H1 (cell line): ENCODE measurements around the gene CACNA1C. TPM values are rescaled to one million over a fixed set of nuclear protein-coding genes. Genes with fewer than 3 reads are reported as not detected.

Experiments
- CTCF ChIA-PET: fragments of 300-600 bp; sonication (Branson Sonifier 250); formaldehyde crosslinking; loops from one replicate; lab custom pipeline; 2021; ENCODE audit not compliant: partially characterized antibody; lab: Charles Lee
- POLR2A ChIA-PET: fragments of 300-600 bp; sonication (Branson Sonifier 250); formaldehyde crosslinking; loops from one replicate; lab custom pipeline; 2021; ENCODE audit warnings: inconsistent platforms; ENCODE audit not compliant: partially characterized antibody; lab: Charles Lee
- DNase-seq, 2 experiments: peaks; one replicate each; pipeline versions ENCODE4 v3.0.0 to v3.0.0-alpha.2; 2010 to 2022; ENCODE audit warnings: low spot score in 2 of 2, low read depth in 1 of 2, mixed read lengths in 1 of 2
- FAIRE-seq: peaks from 2 replicates; lab custom pipeline; 2011; peaks lifted over from hg19 to GRCh38; lab: Jason Lieb, UNC
- H2AFZ ChIP-seq: 2 replicates; pipeline ENCODE4 v1.8.1; 2012; ENCODE audit warnings: low read length, inconsistent platforms
- H2AK5ac ChIP-seq: 2 replicates; pipeline ENCODE4 v1.6.1; 2013; ENCODE audit warnings: low read depth, low read length
- H2BK120ac ChIP-seq: replicated peaks from 2 replicates; pipeline ENCODE3; 2013; ENCODE audit warnings: low read depth, low read length, inconsistent platforms
- H2BK12ac ChIP-seq: 2 replicates; pipeline ENCODE4 v1.6.1; 2013; ENCODE audit warnings: low read depth, low read length
- H2BK15ac ChIP-seq: 2 replicates; pipeline ENCODE4 v1.6.1; 2013; ENCODE audit warnings: low read length
- H2BK20ac ChIP-seq: 2 replicates; pipeline ENCODE4 v1.6.1; 2013; ENCODE audit warnings: low read length
- H2BK5ac ChIP-seq: 2 replicates; pipeline ENCODE4 v1.6.1; 2013; ENCODE audit warnings: low read depth, low read length
- H3K14ac ChIP-seq: 2 replicates; pipeline ENCODE4 v1.6.1; 2013; ENCODE audit warnings: inconsistent platforms; ENCODE audit not compliant: insufficient read length
- H3K18ac ChIP-seq: 2 replicates; pipeline ENCODE4 v1.6.1; 2013; ENCODE audit warnings: low read length; ENCODE audit errors: extremely low read depth
- H3K23ac ChIP-seq: 2 replicates; pipeline ENCODE4 v1.6.1; 2013; ENCODE audit warnings: inconsistent platforms; ENCODE audit not compliant: insufficient read length
- H3K23me2 ChIP-seq: 2 replicates; pipeline ENCODE4 v1.6.1; 2013; ENCODE audit warnings: low read depth, low read length
- H3K27ac ChIP-seq: 2 replicates; pipeline ENCODE4 v1.6.1; 2011; ENCODE audit warnings: low read depth, low read length, inconsistent platforms
- H3K27me3 ChIP-seq, 4 experiments: replicated peaks in 1 of 4; 1 replicate in 1 of 4; 2 replicates in 3 of 4; pipeline versions ENCODE4 v1.6.1 to v1.8.1; 2011 to 2013; ENCODE audit warnings: low read length in 3 of 4, mild to moderate bottlenecking in 3 of 4, inconsistent platforms in 2 of 4, mixed read lengths in 2 of 4, moderate library complexity in 1 of 4; ENCODE audit not compliant: control insufficient read depth in 3 of 4, insufficient read depth in 3 of 4; ENCODE audit errors: extremely low read depth in 1 of 4
- H3K36me3 ChIP-seq, 4 experiments: 2 replicates each; pipeline versions ENCODE4 v1.6.1 to v1.8.1; 2011 to 2013; ENCODE audit warnings: mild to moderate bottlenecking in 4 of 4, low read length in 3 of 4, moderate library complexity in 2 of 4, control low read depth in 1 of 4, inconsistent platforms in 1 of 4; ENCODE audit not compliant: insufficient read depth in 4 of 4, control insufficient read depth in 2 of 4
- H3K4ac ChIP-seq: replicated peaks from 2 replicates; pipeline ENCODE3; 2013; ENCODE audit warnings: low read length, low read depth, mixed read lengths, inconsistent platforms; ENCODE audit not compliant: insufficient read length
- H3K4me1 ChIP-seq, 4 experiments: replicated peaks in 1 of 4; 1 replicate in 1 of 4; 2 replicates in 3 of 4; pipeline versions ENCODE4 v1.6.1 to v1.8.1; 2011 to 2013; ENCODE audit warnings: low read length in 3 of 4, inconsistent platforms in 2 of 4, mixed read lengths in 1 of 4; ENCODE audit not compliant: insufficient read depth in 4 of 4, control insufficient read depth in 3 of 4
- H3K4me2 ChIP-seq, 2 experiments: 2 replicates each; pipeline versions ENCODE4 v1.6.1 to v1.8.1; 2011 to 2013; ENCODE audit warnings: low read depth in 2 of 2, low read length in 2 of 2, control low read depth in 1 of 2, inconsistent platforms in 1 of 2, mild to moderate bottlenecking in 1 of 2; ENCODE audit not compliant: insufficient read depth in 1 of 2
- H3K4me3 ChIP-seq, 4 experiments: fragments of 200-600, 300-600 bp in 1 of 4; sonication (generic), shearing (Covaris generic), sonication (Bioruptor Twin) in 1 of 4; 2 replicates each; pipeline versions ENCODE4 v1.5.1 to v1.8.1; 2011 to 2016; ENCODE audit warnings: low read length in 4 of 4, low read depth in 3 of 4, control low read depth in 2 of 4, inconsistent platforms in 2 of 4, mild to moderate bottlenecking in 2 of 4, mixed read lengths in 1 of 4, moderate library complexity in 1 of 4; ENCODE audit not compliant: insufficient read depth in 2 of 4; ENCODE audit errors: extremely low read depth in 1 of 4
- H3K56ac ChIP-seq: replicated peaks from 2 replicates; pipeline ENCODE3; 2013; ENCODE audit warnings: low read depth, mild to moderate bottlenecking, mixed read lengths, low read length, inconsistent platforms; ENCODE audit not compliant: insufficient read length
- H3K79me1 ChIP-seq: 2 replicates; pipeline ENCODE4 v1.6.1; 2013; ENCODE audit warnings: low read depth, low read length, control low read depth
- H3K79me2 ChIP-seq, 2 experiments: 2 replicates each; pipeline versions ENCODE4 v1.6.1 to v1.8.1; 2012 to 2013; ENCODE audit warnings: low read length in 2 of 2, mild to moderate bottlenecking in 2 of 2, inconsistent platforms in 1 of 2; ENCODE audit not compliant: insufficient read depth in 2 of 2, control insufficient read depth in 1 of 2
- H3K9ac ChIP-seq, 4 experiments: replicated peaks in 1 of 4; 1 replicate in 1 of 4; 2 replicates in 3 of 4; pipeline versions ENCODE4 v1.6.1 to v1.8.1; 2011 to 2013; ENCODE audit warnings: low read depth in 3 of 4, low read length in 3 of 4, control low read depth in 2 of 4, mild to moderate bottlenecking in 2 of 4, moderate library complexity in 2 of 4, inconsistent platforms in 1 of 4; ENCODE audit errors: extremely low read depth in 1 of 4
- H3K9me3 ChIP-seq, 2 experiments: 2 replicates each; pipeline versions ENCODE4 v1.6.1 to v1.8.1; 2012 to 2013; ENCODE audit warnings: mild to moderate bottlenecking in 2 of 2, moderate library complexity in 2 of 2, control low read depth in 1 of 2, inconsistent platforms in 1 of 2, low read depth in 1 of 2, low read length in 1 of 2, mixed read lengths in 1 of 2; ENCODE audit not compliant: insufficient read depth in 2 of 2
- H4K20me1 ChIP-seq, 2 experiments: replicated peaks in 1 of 2; 2 replicates each; pipeline versions ENCODE3 to v1.8.1; 2011 to 2013; ENCODE audit warnings: inconsistent platforms in 2 of 2, low read length in 2 of 2, mild to moderate bottlenecking in 1 of 2; ENCODE audit not compliant: insufficient read depth in 2 of 2, control insufficient read depth in 1 of 2
- H4K5ac ChIP-seq: 2 replicates; pipeline ENCODE4 v1.6.1; 2013; ENCODE audit warnings: low read length, low read depth, mixed read lengths, inconsistent platforms; ENCODE audit not compliant: insufficient read length
- H4K8ac ChIP-seq: 2 replicates; pipeline ENCODE4 v1.8.0; 2013; ENCODE audit warnings: mild to moderate bottlenecking, moderate library complexity, low read length, inconsistent platforms; ENCODE audit not compliant: insufficient read depth; ENCODE audit errors: extremely low read depth
- H4K91ac ChIP-seq: replicated peaks from 2 replicates; pipeline ENCODE3; 2013; ENCODE audit warnings: low read length, mixed read lengths, inconsistent platforms; ENCODE audit not compliant: insufficient read length
- CHD1 ChIP-seq: IDR thresholded peaks from 2 replicates; pipeline ENCODE4 v1.6.1; 2012; ENCODE audit warnings: low read depth, low read length, improper control_type of control experiment
- CHD2 ChIP-seq: IDR thresholded peaks from 2 replicates; pipeline ENCODE4 v1.6.1; 2012; ENCODE audit warnings: low read length, improper control_type of control experiment
- RAD21 ChIP-seq, 2 experiments: IDR thresholded peaks in 1 of 2; conservative IDR thresholded peaks in 1 of 2; 2 replicates each; pipeline ENCODE4 v1.6.1; 2011; ENCODE audit warnings: low read depth in 2 of 2, low read length in 2 of 2, improper control_type of control experiment in 1 of 2, inconsistent platforms in 1 of 2, mild to moderate bottlenecking in 1 of 2, moderate library complexity in 1 of 2
- SIN3A ChIP-seq, 2 experiments: IDR thresholded peaks in 1 of 2; conservative IDR thresholded peaks in 1 of 2; 2 replicates each; pipeline ENCODE4 v1.6.1; 2011 to 2012; ENCODE audit warnings: low read length in 2 of 2, improper control_type of control experiment in 1 of 2, low read depth in 1 of 2, mild to moderate bottlenecking in 1 of 2
- SIX5 ChIP-seq: IDR thresholded peaks from 2 replicates; pipeline ENCODE4 v1.6.1; 2011; ENCODE audit warnings: mild to moderate bottlenecking, low read depth, low read length
- WGBS, 2 experiments: shearing (Covaris generic) in 1 of 2; methylation state at CpG; one replicate each; pipeline versions ENCODE4 v1.1.6 to v1.1.7; 2013 to 2015; ENCODE audit warnings: low lambda C conversion rate in 2 of 2, mixed read lengths in 2 of 2, inconsistent platforms in 1 of 2, low coverage in 1 of 2, missing lambda C conversion rate in 1 of 2; ENCODE audit not compliant: insufficient replicate concordance in 2 of 2, insufficient coverage in 1 of 2, insufficient read length in 1 of 2; ENCODE audit errors: extremely low coverage in 1 of 2, missing lambda C conversion rate in 1 of 2; 5-methylcytosine and 5-hydroxymethylcytosine counted together
- polyA plus RNA-seq, 7 experiments: library from polyadenylated mRNA; depleted of rRNA in 3 of 7; stranded (reverse) in 5 of 7; unstranded in 2 of 7; fragments of >200 nt in 5 of 7; fragments of 200-250 nt in 2 of 7; gene quantifications; 1 replicate in 5 of 7; 2 replicates in 1 of 7; 4 replicates in 1 of 7; pipeline versions ENCODE4 v1.2.1 to v1.2.3, GENCODE V29; 2011 to 2013; ENCODE audit warnings: missing spikeins in 2 of 7, mixed read lengths in 2 of 7
- total RNA-seq: library from RNA; stranded (reverse); fragmentation: NEBNext Ultra II Directional; extraction: Animal tissue kit (Norgen Biotek cat#: 25700); gene quantifications from 2 replicates; pipeline ENCODE4 v1.2.1, GENCODE V29; 2021

Gene CACNA1C
- total and polyA plus RNA-seq, 2 of the 8 experiments (the other 6 are each of a cell fraction or from before 2014, with no cell fraction given), result 1.3 TPM

GRCh38 chr12:2323532-2324255, 270.9 kb downstream of the CACNA1C start:
- no peaks in the 10 kb centered on the region for H3K23me2 ChIP-seq
- no peak overlapping the region for H2BK20ac ChIP-seq
- no peaks in the 10 kb centered on the region for H4K20me1 ChIP-seq
- H3K18ac ChIP-seq, result no peak overlapping the region
- no peaks in the 10 kb centered on the region for H3K9me3 ChIP-seq
- H3K23ac ChIP-seq, result no peak overlapping the region
- 90% methylated on average over 7 of the region's 9 CpGs; no CpG with 5 or more reads in 1 of the 2 experiments for WGBS, 2 experiments
- ChIA-PET CTCF (interaction anchor here (0.6 to 1.8 kb wide), 7 partner anchors 10 to 317 kb away, joined by 3 to 4 read pairs (median 3); no protein-coding TSS in a partner anchor), POLR2A (no interaction called here)
- no peak overlapping the region for H3K14ac ChIP-seq
- no peak overlapping the region for H2AK5ac ChIP-seq
- H3K56ac ChIP-seq, result no peak overlapping the region
- no peak overlapping the region for H3K4me2 ChIP-seq
- no peak overlapping the region for H3K9ac ChIP-seq
- no peak overlapping the region for H4K91ac ChIP-seq
- H4K5ac ChIP-seq, result no peak overlapping the region
- no peaks in the 10 kb centered on the region for H3K79me2 ChIP-seq
- H3K27me3 ChIP-seq, result no peaks in the 10 kb centered on the region
- no peak overlapping the region for H2BK5ac ChIP-seq
- no peak for FAIRE-seq
- H3K79me1 ChIP-seq, result no peaks in the 10 kb centered on the region; the same call in 1 of the 2 replicates
- H3K4ac ChIP-seq, result no peak overlapping the region
- no peak overlapping the region for H2BK120ac ChIP-seq
- no peak for DNase-seq
- TF ChIP-seq RAD21 (IDR thresholded peaks at IDR 0.05 in 1 of 2, conservative IDR thresholded peaks at IDR 0.05 in 1 of 2; ENCODE audit: low read depth in 2 of 2, low read length in 2 of 2), result no peak
- TF ChIP-seq SIN3A (conservative IDR thresholded peaks at IDR 0.05 in 1 of 2, IDR thresholded peaks at IDR 0.05 in 1 of 2; ENCODE audit: low read depth in 1 of 2, low read length in 2 of 2), result no peak
- no peak for TF ChIP-seq SIX5
- no peak for TF ChIP-seq CHD1
- no peak for TF ChIP-seq CHD2
- no peak overlapping the region for H3K4me3 ChIP-seq
- H2AFZ ChIP-seq, result no peak overlapping the region
- no peak overlapping the region for H3K27ac ChIP-seq
- no peak overlapping the region for H4K8ac ChIP-seq
- H2BK12ac ChIP-seq, result no peak overlapping the region
- peaks cover 0 to 2% (median 0%) of the 10 kb centered on the region in 4 experiments; a peak in 1 of 7 replicates for H3K4me1 ChIP-seq
- no peaks in the 10 kb centered on the region for H3K36me3 ChIP-seq
- no peak overlapping the region for H2BK15ac ChIP-seq
